ENCODE measurements around the gene WDR37.

Gene WDR37

GRCh38 chr10:1068380-1069361 is 12.5 kb downstream of the WDR37 start:
- Mint-ChIP-seq H3K4me1 (ENCODE audit: low read depth) (peaks cover 49% of the 10 kb centered on the region), H3K4me3 (no peak overlapping the region), H3K36me3 (ENCODE audit: low read depth) (peaks cover 64% of the 10 kb centered on the region), H3K27me3 (no peaks in the 10 kb centered on the region), H3K9me3 (no peaks in the 10 kb centered on the region), H3K27ac (peak overlapping the region; percentile 50)
- intact Hi-C loops (cut with micrococcal nuclease): no loop called here

GRCh38 chr10:1070919-1071318 is 14.7 kb downstream of the WDR37 start:
- Mint-ChIP-seq H3K4me3 (no peak overlapping the region), H3K27me3 (no peaks in the 10 kb centered on the region), H3K4me1 (ENCODE audit: low read depth) (peaks cover 43% of the 10 kb centered on the region), H3K36me3 (ENCODE audit: low read depth) (peaks cover 66% of the 10 kb centered on the region), H3K27ac (peak overlapping the region; percentile 60), H3K9me3 (no peaks in the 10 kb centered on the region)
- intact Hi-C loops (cut with micrococcal nuclease): no loop called here

- Mint-ChIP-seq H3K36me3 (ENCODE audit: low read depth) (peaks cover 74% of the 10 kb centered on the region), H3K4me1 (ENCODE audit: low read depth) (peaks cover 17% of the 10 kb centered on the region), H3K9me3 (no peaks in the 10 kb centered on the region), H3K27me3 (no peaks in the 10 kb centered on the region), H3K27ac (no peak overlapping the region), H3K4me3 (no peak overlapping the region)
- intact Hi-C loops (cut with micrococcal nuclease): no loop called here
Observed at GRCh38 chr10:1074052-1074747, 18.0 kb downstream of the WDR37 start.

GRCh38 chr10:1074748-1075308 is 18.6 kb downstream of the WDR37 start:
- no peaks in the 10 kb centered on the region for H3K9me3 Mint-ChIP-seq
- peaks cover 80% of the 10 kb centered on the region for H3K36me3 Mint-ChIP-seq (ENCODE audit: low read depth)
- H3K4me3 Mint-ChIP-seq: no peak overlapping the region
- H3K27me3 Mint-ChIP-seq: no peaks in the 10 kb centered on the region
- intact Hi-C loops (cut with micrococcal nuclease): no loop called here
- H3K27ac Mint-ChIP-seq: no peak overlapping the region
- peaks cover 11% of the 10 kb centered on the region for H3K4me1 Mint-ChIP-seq (ENCODE audit: low read depth)

- Mint-ChIP-seq H3K9me3 (no peaks in the 10 kb centered on the region), H3K4me1 (ENCODE audit: low read depth) (no peaks in the 10 kb centered on the region), H3K27ac (no peak overlapping the region), H3K27me3 (no peaks in the 10 kb centered on the region), H3K4me3 (no peak overlapping the region), H3K36me3 (ENCODE audit: low read depth) (peaks cover 95% of the 10 kb centered on the region)
- intact Hi-C loops (cut with micrococcal nuclease): no loop called here
Observed at GRCh38 chr10:1078668-1079067, 22.5 kb downstream of the WDR37 start.

DNA sequence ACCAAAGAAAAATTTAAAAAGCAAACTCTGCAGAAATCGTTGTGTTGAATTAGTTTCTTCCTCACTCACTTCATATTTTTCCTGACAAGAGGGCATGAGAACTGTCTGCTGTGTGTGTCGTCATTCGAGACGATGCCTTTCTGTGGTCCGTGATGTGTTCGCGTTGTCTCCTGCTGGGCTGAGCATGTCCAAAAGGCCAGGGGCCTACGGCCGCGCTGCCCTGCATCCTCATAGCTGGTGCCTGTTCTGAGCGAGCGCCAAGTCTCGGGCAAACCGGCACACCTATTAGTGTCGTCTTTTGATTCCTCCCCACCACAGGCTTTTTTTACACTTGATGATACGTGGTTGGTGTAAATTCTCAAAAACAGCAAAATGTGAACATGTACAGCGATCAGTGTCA is 27.4 kb downstream of the WDR37 start:
- Mint-ChIP-seq H3K9me3 (no peaks in the 10 kb centered on the region), H3K27ac (no peak overlapping the region), H3K4me1 (ENCODE audit: low read depth) (no peaks in the 10 kb centered on the region), H3K27me3 (no peaks in the 10 kb centered on the region), H3K36me3 (ENCODE audit: low read depth) (peaks cover 100% of the 10 kb centered on the region), H3K4me3 (no peak overlapping the region)
- intact Hi-C loops (cut with micrococcal nuclease): loop anchor here (5.0 kb wide), 1 partner anchor 81 kb away; no protein-coding TSS in a partner anchor

DNA sequence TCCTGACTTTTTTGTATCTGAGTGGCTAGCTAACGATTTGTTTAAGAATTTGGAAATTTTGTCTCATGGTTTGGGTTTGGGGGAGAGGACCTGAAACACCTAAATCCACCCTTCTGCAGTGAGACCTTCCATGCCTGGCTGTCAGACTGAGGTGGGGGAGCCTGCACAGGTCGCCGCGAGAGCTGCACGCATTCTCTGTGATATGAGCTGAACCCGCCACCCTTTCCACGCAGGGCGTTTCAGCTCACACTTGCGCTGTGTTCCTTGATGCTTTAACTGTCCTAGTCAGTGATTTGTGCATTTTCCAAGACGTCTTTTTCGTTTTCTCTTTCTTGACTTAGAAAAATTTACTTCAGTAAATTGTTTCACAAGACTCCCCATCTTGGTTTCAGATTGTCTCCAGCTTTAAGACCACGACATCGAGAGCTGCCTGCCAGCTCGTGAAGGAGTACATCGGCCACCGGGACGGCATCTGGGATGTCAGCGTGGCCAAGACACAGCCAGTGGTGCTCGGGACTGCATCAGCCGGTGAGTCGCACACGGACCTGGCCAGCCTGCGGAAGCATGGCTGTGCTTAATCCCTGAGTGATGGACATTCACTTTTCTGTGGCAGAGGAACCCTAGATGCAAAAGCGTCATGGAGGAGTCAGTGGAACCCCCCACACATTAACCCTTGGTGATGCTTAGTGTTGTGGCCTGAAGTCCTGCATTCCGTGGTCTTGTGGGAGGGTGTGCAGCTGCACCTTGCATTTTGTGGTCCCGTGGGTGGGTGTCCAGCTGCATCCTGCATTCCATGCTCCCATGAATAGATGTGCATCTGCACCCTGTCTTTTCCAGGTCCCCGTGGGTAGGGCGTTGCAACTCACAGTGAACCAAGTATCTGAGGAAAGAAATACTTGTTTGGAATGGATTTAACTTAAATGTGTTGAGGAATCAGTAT is 28.1 kb downstream of the WDR37 start:
- Mint-ChIP-seq H3K36me3 (ENCODE audit: low read depth) (peaks cover 100% of the 10 kb centered on the region), H3K27me3 (no peaks in the 10 kb centered on the region), H3K9me3 (no peaks in the 10 kb centered on the region), H3K4me1 (ENCODE audit: low read depth) (no peaks in the 10 kb centered on the region), H3K27ac (no peak overlapping the region), H3K4me3 (no peak overlapping the region)
- intact Hi-C loops (cut with micrococcal nuclease): loop anchor here (5.0 kb wide), 1 partner anchor 82 kb away; no protein-coding TSS in a partner anchor

DNA sequence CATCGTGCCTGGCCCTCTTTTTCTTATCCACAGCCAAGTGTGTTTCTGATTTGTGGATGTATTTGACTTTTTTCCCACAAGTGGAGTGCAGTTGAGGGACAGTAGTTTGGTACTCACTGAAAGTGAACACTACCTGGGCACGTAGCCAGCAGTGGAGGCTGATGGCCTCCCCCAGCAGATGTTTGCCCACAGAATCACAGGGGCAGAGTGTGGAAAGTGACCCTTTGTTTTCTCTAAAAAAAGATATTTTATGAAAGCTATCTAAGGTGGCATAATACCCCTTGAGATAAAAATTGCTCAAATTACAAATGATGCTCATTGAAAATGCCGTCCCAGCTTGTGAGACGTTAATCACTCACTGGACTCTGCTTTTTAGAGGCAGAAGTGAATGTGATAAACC is 29.1 kb downstream of the WDR37 start:
- Mint-ChIP-seq H3K27ac (no peak overlapping the region), H3K4me1 (ENCODE audit: low read depth) (no peaks in the 10 kb centered on the region), H3K9me3 (no peaks in the 10 kb centered on the region), H3K27me3 (no peaks in the 10 kb centered on the region), H3K36me3 (ENCODE audit: low read depth) (peaks cover 100% of the 10 kb centered on the region), H3K4me3 (no peak overlapping the region)
- intact Hi-C loops (cut with micrococcal nuclease): no loop called here

DNA sequence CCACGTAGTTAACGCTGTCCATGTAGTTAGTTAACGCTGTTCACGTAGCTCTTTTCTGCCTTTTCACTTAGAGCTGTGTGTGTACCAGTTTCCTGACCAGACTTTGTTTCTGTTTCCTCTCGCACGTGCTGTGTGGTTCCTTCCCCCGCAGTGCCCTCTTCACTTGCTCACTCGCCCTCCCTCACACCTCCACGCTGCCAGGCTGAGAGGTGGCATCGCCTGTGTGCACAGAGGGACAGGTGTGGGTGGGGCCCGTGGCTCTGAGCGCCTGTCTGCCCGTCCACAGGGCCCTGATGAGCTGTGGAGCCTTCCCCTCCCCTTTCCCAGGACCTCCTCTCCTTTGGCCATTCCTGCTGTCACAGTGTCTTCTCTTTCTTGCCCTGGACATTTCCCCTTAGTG is 30.6 kb downstream of the WDR37 start:
- H3K9me3 Mint-ChIP-seq: no peaks in the 10 kb centered on the region
- H3K4me1 Mint-ChIP-seq (ENCODE audit: low read depth): no peaks in the 10 kb centered on the region
- no peaks in the 10 kb centered on the region for H3K27me3 Mint-ChIP-seq
- intact Hi-C loops (cut with micrococcal nuclease): no loop called here
- H3K27ac Mint-ChIP-seq: peak overlapping the region; percentile 4
- H3K36me3 Mint-ChIP-seq (ENCODE audit: low read depth): peaks cover 100% of the 10 kb centered on the region
- H3K4me3 Mint-ChIP-seq: no peak overlapping the region

GRCh38 chr10:1089017-1089689 is 33.0 kb downstream of the WDR37 start:
- no peak overlapping the region for H3K27ac Mint-ChIP-seq
- H3K9me3 Mint-ChIP-seq: no peaks in the 10 kb centered on the region
- H3K4me3 Mint-ChIP-seq: no peak overlapping the region
- intact Hi-C loops (cut with micrococcal nuclease): no loop called here
- peaks cover 87% of the 10 kb centered on the region for H3K36me3 Mint-ChIP-seq (ENCODE audit: low read depth)
- no peaks in the 10 kb centered on the region for H3K27me3 Mint-ChIP-seq
- no peaks in the 10 kb centered on the region for H3K4me1 Mint-ChIP-seq (ENCODE audit: low read depth)

DNA sequence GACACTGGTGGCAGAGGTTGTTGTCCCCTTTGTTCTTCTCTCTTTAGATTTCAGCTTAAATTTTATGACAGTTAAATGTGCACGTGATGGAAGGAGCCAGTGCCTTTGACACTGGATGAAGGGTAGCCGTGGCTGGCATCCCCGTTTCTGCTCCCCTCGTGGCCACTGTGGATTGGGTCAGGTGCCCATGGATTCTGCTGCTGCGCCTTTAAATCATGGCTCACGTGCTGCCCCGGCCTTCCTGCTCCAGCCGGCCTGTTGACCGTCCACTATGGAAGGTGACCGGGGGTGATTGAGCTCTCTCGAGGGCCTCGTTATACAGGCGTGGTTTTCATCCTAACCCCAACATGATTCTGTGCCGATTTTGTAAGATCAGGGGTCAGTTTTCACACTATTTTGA is 34.5 kb downstream of the WDR37 start:
- H3K27ac Mint-ChIP-seq: no peak overlapping the region
- intact Hi-C loops (cut with micrococcal nuclease): no loop called here
- no peaks in the 10 kb centered on the region for H3K27me3 Mint-ChIP-seq
- H3K9me3 Mint-ChIP-seq: no peaks in the 10 kb centered on the region
- H3K4me1 Mint-ChIP-seq (ENCODE audit: low read depth): no peaks in the 10 kb centered on the region
- H3K4me3 Mint-ChIP-seq: no peak overlapping the region
- peaks cover 71% of the 10 kb centered on the region for H3K36me3 Mint-ChIP-seq (ENCODE audit: low read depth)

GRCh38 chr10:1093696-1094095 is 37.5 kb downstream of the WDR37 start:
- Mint-ChIP-seq H3K9me3 (no peaks in the 10 kb centered on the region), H3K4me3 (no peak overlapping the region), H3K27me3 (no peaks in the 10 kb centered on the region), H3K4me1 (ENCODE audit: low read depth) (no peaks in the 10 kb centered on the region), H3K36me3 (ENCODE audit: low read depth) (peaks cover 41% of the 10 kb centered on the region), H3K27ac (no peak overlapping the region)
- intact Hi-C loops (cut with micrococcal nuclease): no loop called here

All from dendritic cell treated with granulocyte-macrophage colony-stimulating factor and Interleukin-4, amounts not matched to agents 40 ng/mL and 50 ng/mL, for 4 days (primary cell).